Smooth muscle cell (in vitro differentiated cells): ENCODE results near the gene USP40. TPM values are rescaled to one million over a fixed set of nuclear protein-coding genes. Genes with fewer than 3 reads are reported as not detected.

Experiments used
- DNase-seq: peaks from one replicate; lab custom pipeline; 2025; ENCODE audit not compliant: unreplicated experiment; lab: John Stamatoyannopoulos, UW
- H2AFZ ChIP-seq: fragments of 200-600 bp; sonication (generic); 2 replicates; pipeline ENCODE4 v1.6.0; 2016; ENCODE audit warnings: antibody characterized with exemption, low read depth, mild to moderate bottlenecking
- H3F3A ChIP-seq: fragments of 200-600 bp; sonication (generic); 2 replicates; pipeline ENCODE4 v1.6.0; 2017; ENCODE audit warnings: antibody characterized with exemption, low read depth
- H3K27ac ChIP-seq: fragments of 200-600 bp; sonication (generic); 2 replicates; pipeline ENCODE4 v1.5.1; 2016; ENCODE audit warnings: low read depth, mild to moderate bottlenecking
- H3K27me3 ChIP-seq: fragments of 200-600 bp; sonication (generic); 2 replicates; pipeline ENCODE4 v1.6.1; 2016; ENCODE audit warnings: low read depth, mild to moderate bottlenecking
- H3K36me3 ChIP-seq: fragments of 200-600 bp; sonication (generic); 2 replicates; pipeline ENCODE4 v1.5.1; 2016; ENCODE audit warnings: low read depth
- H3K4me1 ChIP-seq: fragments of 200-600 bp; sonication (generic); 2 replicates; pipeline ENCODE4 v1.5.1; 2016; ENCODE audit warnings: low read depth
- H3K4me2 ChIP-seq: fragments of 200-600 bp; sonication (generic); 2 replicates; pipeline ENCODE4 v1.6.0; 2016; ENCODE audit warnings: mild to moderate bottlenecking
- H3K4me3 ChIP-seq: fragments of 200-600 bp; sonication (generic); 2 replicates; pipeline ENCODE4 v1.5.1; 2016; ENCODE audit warnings: mild to moderate bottlenecking
- H3K79me2 ChIP-seq: fragments of 200-600 bp; sonication (generic); 2 replicates; pipeline ENCODE4 v1.6.0; 2016; ENCODE audit warnings: low read depth, mild to moderate bottlenecking
- H3K9ac ChIP-seq: fragments of 200-600 bp; sonication (generic); 2 replicates; pipeline ENCODE4 v1.6.0; 2016; ENCODE audit warnings: low read depth
- H3K9me3 ChIP-seq: fragments of 200-600 bp; sonication (generic); replicated peaks from 2 replicates; pipeline ENCODE4 v1.5.1; 2016; ENCODE audit warnings: low read depth
- H4K20me1 ChIP-seq: fragments of 200-600 bp; sonication (generic); 2 replicates; pipeline ENCODE4 v1.6.0; 2016; ENCODE audit warnings: low read depth
- CTCF ChIP-seq: fragments of 200-600 bp; sonication (generic); IDR thresholded peaks from 2 replicates; pipeline ENCODE4 v1.5.1; 2017; ENCODE audit warnings: borderline replicate concordance, mild to moderate bottlenecking, antibody characterized with exemption; ENCODE audit not compliant: insufficient read depth, poor library complexity, severe bottlenecking
- WGBS: methylation state at CpG from one replicate; pipeline ENCODE4 v1.1.7; 2016; ENCODE audit warnings: low lambda C conversion rate; 5-methylcytosine and 5-hydroxymethylcytosine counted together
- polyA plus RNA-seq: library from polyadenylated mRNA; unstranded; fragments of >200 nt; fragmentation: Nextera tagmentation; extraction: Ambion mirVana; gene quantifications from 2 replicates; pipeline ENCODE4 v1.2.1, GENCODE V29; 2016
- total RNA-seq: library from RNA; depleted of rRNA; stranded (reverse); fragments of >200 nt; gene quantifications from 2 replicates; pipeline ENCODE4 v1.2.3, GENCODE V29; 2014

The USP40 gene
- total and polyA plus RNA-seq, 2 experiments from 2014 or later, result 9.4 to 23.6 TPM

GRCh38 chr2:233556881-233557736 is 9.5 kb downstream of the USP40 start:
- WGBS, result 74% methylated on average over 7 of the region's 7 CpGs
- Histone ChIP-seq H3K4me2 (peak overlapping the region; percentile 75), H3K36me3 (peaks cover 5% of the 10 kb centered on the region), H3K79me2 (no peaks in the 10 kb centered on the region), H3K27me3 (no peaks in the 10 kb centered on the region), H3K4me1 (peaks cover 7% of the 10 kb centered on the region), H4K20me1 (no peaks in the 10 kb centered on the region), H3K9ac (no peak overlapping the region), H3K4me3 (no peak overlapping the region), H2AFZ (peak overlapping the region; percentile 4), H3K9me3 (no peaks in the 10 kb centered on the region), H3K27ac (peak overlapping the region; percentile 74), H3F3A (no peaks in the 10 kb centered on the region)
- TF ChIP-seq CTCF, result no peak
- no peak for DNase-seq

- Histone ChIP-seq H3K79me2 (no peaks in the 10 kb centered on the region), H3K4me2 (peak overlapping the region; percentile 6), H4K20me1 (no peaks in the 10 kb centered on the region), H3K27ac (no peak overlapping the region), H3K36me3 (peaks cover 10% of the 10 kb centered on the region), H3K4me3 (no peak overlapping the region), H3F3A (no peaks in the 10 kb centered on the region), H2AFZ (no peak overlapping the region), H3K4me1 (peaks cover 7% of the 10 kb centered on the region), H3K27me3 (no peaks in the 10 kb centered on the region), H3K9me3 (no peaks in the 10 kb centered on the region), H3K9ac (no peak overlapping the region)
- TF ChIP-seq CTCF, result no peak
- no peak for DNase-seq
These were observed 13.2 kb downstream of the USP40 start for GRCh38 chr2:233553366-233553765.

- Histone ChIP-seq H3K36me3 (peaks cover 10% of the 10 kb centered on the region), H3K9ac (no peak overlapping the region), H3K4me1 (no peaks in the 10 kb centered on the region), H3K4me3 (no peak overlapping the region), H3F3A (no peaks in the 10 kb centered on the region), H3K4me2 (no peak overlapping the region), H3K9me3 (no peaks in the 10 kb centered on the region), H3K27ac (no peak overlapping the region), H2AFZ (no peak overlapping the region), H3K27me3 (no peaks in the 10 kb centered on the region), H4K20me1 (no peaks in the 10 kb centered on the region), H3K79me2 (no peaks in the 10 kb centered on the region)
- 69% methylated on average over 4 of the region's 4 CpGs for WGBS
- no peak for TF ChIP-seq CTCF
- no peak for DNase-seq
These were observed 15.1 kb downstream of the USP40 start for GRCh38 chr2:233551491-233551890.

- no peak for TF ChIP-seq CTCF
- Histone ChIP-seq H3F3A (no peaks in the 10 kb centered on the region), H4K20me1 (no peaks in the 10 kb centered on the region), H2AFZ (no peak overlapping the region), H3K4me1 (no peaks in the 10 kb centered on the region), H3K79me2 (no peaks in the 10 kb centered on the region), H3K4me3 (no peak overlapping the region), H3K9me3 (no peaks in the 10 kb centered on the region), H3K27me3 (no peaks in the 10 kb centered on the region), H3K4me2 (no peak overlapping the region), H3K27ac (no peak overlapping the region), H3K9ac (no peak overlapping the region), H3K36me3 (peaks cover 8% of the 10 kb centered on the region)
- DNase-seq, result no peak
- 94% methylated on average over 4 of the region's 4 CpGs for WGBS
These were observed 19.8 kb downstream of the USP40 start for GRCh38 chr2:233546774-233547173.
